K562 (cell line): ENCODE measurements around the gene RAB31. TPM values are rescaled to one million over a fixed set of nuclear protein-coding genes. Genes with fewer than 3 reads are reported as not detected.

Source experiments
- ATAC-seq: fragments of 200-7000 bp; cut with Tn5 transposase; 3 replicates; pipeline ENCODE4 v1.9.1; 2020; ENCODE audit warnings: moderate library complexity
- BruUV-seq: library from RNA; stranded (reverse); fragments of 400-500 nt; replicated peaks from 2 replicates; lab custom pipeline; 2021; lab: Mats Ljungman, UMichigan
- CTCF ChIA-PET: fragments of 300-600 bp; formaldehyde crosslinking; extraction: SDS; loops from one replicate; lab custom pipeline; 2021; ENCODE audit warnings: low intra/inter-chr PET ratio; lab: Yijun Ruan, JAX
- POLR2A ChIA-PET: fragments of 300-600, 350-650 bp; sonication (Branson Sonifier 250); formaldehyde crosslinking; extraction: SDS; loops from one replicate; lab custom pipeline; 2021; ENCODE audit warnings: antibody characterized with exemption, inconsistent platforms; lab: Yijun Ruan, JAX
- DNase-seq, 4 experiments: peaks; one replicate each; pipeline versions ENCODE4 v3.0.0 to v3.0.0-alpha.2; 2011 to 2018; ENCODE audit warnings: low spot score in 3 of 4, mixed read lengths in 3 of 4; ENCODE audit errors: extremely low read depth in 1 of 4
- FAIRE-seq: peaks from 2 replicates; lab custom pipeline; 2011; peaks lifted over from hg19 to GRCh38; lab: Jason Lieb, UNC
- H2AFZ ChIP-seq: 2 replicates; pipeline ENCODE4 v1.6.0; 2011; ENCODE audit warnings: low read depth, low read length, control low read depth, inconsistent platforms
- H3K27ac ChIP-seq: fragments of 200-600 bp; 3 replicates; pipeline ENCODE4 v1.8.0; 2011; ENCODE audit warnings: low read depth, mild to moderate bottlenecking, control low read depth, inconsistent platforms, low read length, moderate library complexity, mixed read lengths; ENCODE audit errors: extremely low read depth
- H3K27me3 ChIP-seq, 2 experiments: fragments of 300-600 bp in 1 of 2; 2 replicates in 1 of 2; 3 replicates in 1 of 2; pipeline versions ENCODE4 v1.6.0 to v1.8.0; 2011; ENCODE audit warnings: inconsistent platforms in 2 of 2, low read length in 2 of 2, mild to moderate bottlenecking in 1 of 2, mixed read lengths in 1 of 2, moderate library complexity in 1 of 2; ENCODE audit not compliant: control insufficient read depth in 2 of 2, insufficient read depth in 2 of 2
- H3K36me3 ChIP-seq: fragments of 300-600 bp; 3 replicates; pipeline ENCODE4 v1.8.0; 2011; ENCODE audit warnings: mild to moderate bottlenecking, low read length, inconsistent platforms; ENCODE audit not compliant: control insufficient read depth, insufficient read depth
- H3K4me1 ChIP-seq, 2 experiments: fragments of 200-600 bp in 1 of 2; replicated peaks in 1 of 2; 2 replicates in 1 of 2; 3 replicates in 1 of 2; pipeline versions ENCODE4 v1.5.1 to v1.8.0; 2011; ENCODE audit warnings: inconsistent platforms in 2 of 2, low read length in 2 of 2, mild to moderate bottlenecking in 1 of 2, mixed read lengths in 1 of 2, moderate library complexity in 1 of 2; ENCODE audit not compliant: control insufficient read depth in 2 of 2, insufficient read depth in 2 of 2
- H3K4me2 ChIP-seq: 2 replicates; pipeline ENCODE4 v1.6.1; 2011; ENCODE audit warnings: low read length, control low read depth, inconsistent platforms, mixed read lengths; ENCODE audit not compliant: insufficient read depth
- H3K4me3 ChIP-seq: fragments of 200-600 bp; sonication (generic), shearing (Covaris generic); 2 replicates; pipeline ENCODE4 v1.5.1; 2016; ENCODE audit warnings: control low read depth, inconsistent platforms
- H3K79me2 ChIP-seq: fragments of 200-600 bp; 3 replicates; pipeline ENCODE4 v1.8.0; 2011; ENCODE audit warnings: low read length, inconsistent platforms; ENCODE audit not compliant: control insufficient read depth, insufficient read depth
- H3K9ac ChIP-seq, 2 experiments: 2 replicates each; pipeline versions ENCODE4 v1.6.0 to v1.6.1; 2011; ENCODE audit warnings: low read depth in 2 of 2, low read length in 2 of 2, control low read depth in 1 of 2, inconsistent platforms in 1 of 2, mild to moderate bottlenecking in 1 of 2, mixed read lengths in 1 of 2; ENCODE audit not compliant: insufficient read depth in 1 of 2
- H3K9me1 ChIP-seq: one replicate; pipeline ENCODE4 v1.6.0; 2011; ENCODE audit warnings: inconsistent platforms, mild to moderate bottlenecking, low read length, moderate library complexity; ENCODE audit not compliant: control insufficient read depth, insufficient read depth
- H3K9me3 ChIP-seq: replicated peaks from 2 replicates; pipeline ENCODE4 v1.5.1; 2011; ENCODE audit warnings: low read depth, low read length, inconsistent platforms; ENCODE audit not compliant: control insufficient read depth, insufficient read depth
- H4K20me1 ChIP-seq: replicated peaks from 2 replicates; pipeline ENCODE4 v1.6.1; 2011; ENCODE audit warnings: low read length, inconsistent platforms, mixed read lengths; ENCODE audit not compliant: control insufficient read depth, insufficient read depth
- CEBPB ChIP-seq: fragments of 450-650 bp; IDR thresholded peaks from 2 replicates; pipeline ENCODE4 v1.6.1; 2016; ENCODE audit warnings: missing genetic modification characterization, missing compliant biosample characterization
- CEBPG ChIP-seq, 3 experiments: fragments of 200-800 bp in 1 of 3; sonication (Bioruptor generic) in 1 of 3; sonication (generic) in 1 of 3; formaldehyde crosslinking in 1 of 3; IDR thresholded peaks in 2 of 3; conservative IDR thresholded peaks in 1 of 3; 2 replicates each; pipeline versions ENCODE4 v1.6.1 to v1.8.0; 2016 to 2022; ENCODE audit warnings: missing compliant biosample characterization in 2 of 3, missing genetic modification characterization in 2 of 3, mild to moderate bottlenecking in 1 of 3, missing genetic modification reagents in 1 of 3
- PURB ChIP-seq: sonication (generic); formaldehyde crosslinking; IDR thresholded peaks from 2 replicates; pipeline ENCODE4 v1.9.0; 2021; ENCODE audit warnings: low read depth, mild to moderate bottlenecking, missing genetic modification reagents
- WGBS: fragments of 100-300 bp; shearing (Covaris generic); methylation state at CpG from one replicate; pipeline ENCODE4 v1.1.6; 2016; ENCODE audit warnings: low coverage, mixed read lengths; ENCODE audit not compliant: insufficient coverage; ENCODE audit errors: missing lambda C conversion rate; 5-methylcytosine and 5-hydroxymethylcytosine counted together
- in situ Hi-C: fragments of 300-500 bp; cut with MboI; formaldehyde crosslinking; loops from 4 replicates; pipeline ENCODE4 v1.15.0; 2018; ENCODE audit warnings: inconsistent platforms, mixed read lengths
- intact Hi-C: fragments of 100-400 bp; cut with micrococcal nuclease; formaldehyde crosslinking; loops from 2 replicates; pipeline ENCODE4 v1.14.2; 2022
- polyA plus RNA-seq, 8 experiments: library from polyadenylated mRNA; depleted of rRNA in 4 of 8; stranded (reverse) in 5 of 8; unstranded in 3 of 8; fragments of >200 nt; fragmentation: Nextera tagmentation in 2 of 8; fragmentation: Illumina TruSeq in 1 of 8; extraction: Ambion mirVana in 2 of 8; extraction: Trizol in 1 of 8; gene quantifications; 2 replicates each; pipeline versions ENCODE4 v1.2.1 to v1.2.3, GENCODE V29; 2011 to 2014; ENCODE audit warnings: inconsistent platforms in 1 of 8, missing spikeins in 1 of 8
- total RNA-seq, 7 experiments: library from RNA; depleted of rRNA in 6 of 7; stranded (reverse); fragments of >200 nt in 6 of 7; fragmentation: Illumina TruSeq in 2 of 7; extraction: Trizol in 2 of 7; gene quantifications; 2 replicates each; pipeline versions ENCODE4 v1.2.1 to v1.2.3, GENCODE V29; 2011 to 2021; ENCODE audit warnings: low replicate concordance in 1 of 7

Gene RAB31
- total and polyA plus RNA-seq, 9 of the 15 experiments (the other 6 are each of a cell fraction or from before 2014, with no cell fraction given), result 20.7 to 70.4 (median 41.3) TPM

DNA sequence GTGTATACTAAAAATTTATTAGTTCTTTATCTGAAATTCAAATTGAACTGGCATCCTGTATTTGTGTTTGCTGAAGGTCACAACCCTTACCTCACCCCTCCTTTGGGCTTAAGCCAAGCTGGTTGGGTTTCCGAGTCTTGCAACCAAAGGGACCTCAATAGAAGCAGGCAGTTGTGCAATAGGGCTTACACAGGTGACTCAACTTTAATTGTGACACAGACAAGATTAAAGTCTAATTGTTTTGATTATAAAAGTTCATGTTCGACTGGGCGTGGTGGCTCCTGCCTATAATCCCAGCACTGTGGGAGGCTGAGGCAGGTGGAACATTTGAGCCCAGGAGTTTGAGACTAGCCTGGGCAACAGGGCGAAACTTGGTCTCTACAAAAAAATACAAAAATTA lies 71.5 kb downstream of the RAB31 start:
- in situ Hi-C loops, result loop anchor here (5.0 to 10.0 kb wide), 2 partner anchors 87 to 205 kb away; no protein-coding TSS in a partner anchor
- H3K9me3 ChIP-seq, result no peaks in the 10 kb centered on the region
- no peak overlapping the region for H3K27ac ChIP-seq
- peaks cover 11% of the 10 kb centered on the region; the same call in 1 of the 3 replicates for H3K36me3 ChIP-seq
- no peak overlapping the region for H2AFZ ChIP-seq
- 0 out of 3 replicates have a peak, but pooled peaks cover 2% of the 10 kb centered on the region for H3K79me2 ChIP-seq
- no peak for TF ChIP-seq PURB (CRISPR knock-in tag)
- peak; percentile 80 for TF ChIP-seq CEBPB
- TF ChIP-seq CEBPG (CRISPR knock-in tag; IDR thresholded peaks at IDR 0.05), result peak; percentile 46
- TF ChIP-seq CEBPG (tag; conservative IDR thresholded peaks at IDR 0.05 in 1 of 2, IDR thresholded peaks at IDR 0.05 in 1 of 2), result peak in 1 of 2 experiments; percentile 50; a peak in 2 of 4 replicates
- ChIA-PET CTCF (no interaction called here), POLR2A (interaction anchor here (0.6 to 1.0 kb wide), 2 partner anchors 134 to 1406 kb away, joined by 3 to 4 read pairs; partner anchors contain the start of gene VAPA)
- H4K20me1 ChIP-seq, result no peaks in the 10 kb centered on the region
- no peak for DNase-seq
- WGBS, result 94% methylated on average over 4 of the region's 4 CpGs
- intact Hi-C loops, result no loop called here
- H3K9ac ChIP-seq, result no peak overlapping the region
- no peaks in the 10 kb centered on the region for H3K27me3 ChIP-seq
- H3K4me2 ChIP-seq, result no peak overlapping the region
- no peak for FAIRE-seq
- no TSS peak for BruUV-seq
- ATAC-seq, result no peak
- H3K4me1 ChIP-seq, result peaks cover 2 to 4% of the 10 kb centered on the region in 2 experiments; a peak in 3 of 5 replicates
- H3K4me3 ChIP-seq, result no peak overlapping the region
- H3K9me1 ChIP-seq, result no peaks in the 10 kb centered on the region
